Left colon (tissue), 2 donors: ENCODE data around the gene SERPINI2. TPM values are rescaled to one million over a fixed set of nuclear protein-coding genes. Genes with fewer than 3 reads are reported as not detected.

Experiments used
- ATAC-seq: fragments of 200-7000 bp; cut with Tn5 transposase; one replicate; pipeline ENCODE4 v1.9.1; 2020; ENCODE audit warnings: mild to moderate bottlenecking, moderate library complexity
- DNase-seq, 2 donors: peaks; one replicate each; pipeline ENCODE4 v3.0.0-alpha.2; 2020
- intact Hi-C, 2 donors: fragments of 100-400 bp; cut with DNase I in 1 of 2; cut with micrococcal nuclease in 1 of 2; formaldehyde crosslinking; loops; one replicate each; pipeline versions ENCODE4 v1.11.2 to v1.14.0; 2022; cut with DNase I, micrococcal nuclease
- long read RNA-seq: library from polyadenylated mRNA; unstranded; transcript quantifications from one replicate; pipeline ENCODE4 v2.0.0, GENCODE V29; 2021
- total RNA-seq, 2 donors: library from RNA; stranded (reverse); fragmentation: NEBNext Ultra II Directional; extraction: Animal tissue kit (Norgen Biotek cat#: 25700); gene quantifications; one replicate each; pipeline ENCODE4 v1.2.1, GENCODE V29; 2021
- donor health status: DM: no; HTN: no; CAD: no.
- donor health status: DM: yes; HTN: yes; CAD: no.

Gene SERPINI2, protein sequence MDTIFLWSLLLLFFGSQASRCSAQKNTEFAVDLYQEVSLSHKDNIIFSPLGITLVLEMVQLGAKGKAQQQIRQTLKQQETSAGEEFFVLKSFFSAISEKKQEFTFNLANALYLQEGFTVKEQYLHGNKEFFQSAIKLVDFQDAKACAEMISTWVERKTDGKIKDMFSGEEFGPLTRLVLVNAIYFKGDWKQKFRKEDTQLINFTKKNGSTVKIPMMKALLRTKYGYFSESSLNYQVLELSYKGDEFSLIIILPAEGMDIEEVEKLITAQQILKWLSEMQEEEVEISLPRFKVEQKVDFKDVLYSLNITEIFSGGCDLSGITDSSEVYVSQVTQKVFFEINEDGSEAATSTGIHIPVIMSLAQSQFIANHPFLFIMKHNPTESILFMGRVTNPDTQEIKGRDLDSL
- total RNA-seq: not detected
- long read RNA-seq: 0 reads

DNA sequence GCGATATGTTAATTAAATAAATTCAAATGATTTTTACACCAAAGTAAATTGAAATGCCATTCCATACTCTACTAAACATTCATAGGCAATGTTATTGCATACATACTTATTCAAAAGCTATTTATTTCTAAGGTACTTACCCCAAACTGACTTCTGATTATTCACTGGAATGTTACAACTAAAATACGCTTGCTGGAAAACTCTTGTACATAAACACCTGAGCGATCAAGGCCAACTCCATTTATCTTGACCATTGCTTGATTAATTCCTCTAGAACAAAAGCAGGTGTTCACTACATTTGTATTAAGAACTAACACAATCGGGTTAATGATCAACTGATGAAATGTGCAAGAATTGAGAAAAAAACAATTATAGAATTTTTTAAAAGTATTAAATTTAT lies at the start of gene SERPINI2:
Gene SERPINI2, minus strand, starts transcription at position 180 of the 400 bp plus-strand sequence. CDS start 2,208 bp downstream, outside the sequence.
- DNase-seq: no peak
- intact Hi-C loops: no loop called here
- ATAC-seq: no peak

DNA sequence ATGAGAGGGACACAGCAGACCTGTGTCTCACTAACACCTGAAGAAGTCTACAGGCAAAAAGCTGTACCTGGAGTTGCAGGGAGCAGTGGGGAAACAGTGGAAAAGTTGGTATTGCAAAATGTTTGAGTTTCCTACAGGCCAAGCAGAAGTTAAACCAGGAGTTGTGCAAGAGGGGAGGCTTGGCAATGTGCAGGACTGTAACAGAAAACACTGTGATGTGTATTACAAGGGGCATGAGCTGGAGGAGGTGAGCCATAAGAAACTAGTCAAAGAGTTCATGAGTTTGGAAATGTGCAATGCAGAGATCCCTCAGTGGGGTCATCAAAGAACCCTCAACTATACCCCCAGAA lies 47.1 kb upstream of the SERPINI2 start:
- ATAC-seq (no peak), DNase-seq (no peak)
- intact Hi-C loops: no loop called here

DNA sequence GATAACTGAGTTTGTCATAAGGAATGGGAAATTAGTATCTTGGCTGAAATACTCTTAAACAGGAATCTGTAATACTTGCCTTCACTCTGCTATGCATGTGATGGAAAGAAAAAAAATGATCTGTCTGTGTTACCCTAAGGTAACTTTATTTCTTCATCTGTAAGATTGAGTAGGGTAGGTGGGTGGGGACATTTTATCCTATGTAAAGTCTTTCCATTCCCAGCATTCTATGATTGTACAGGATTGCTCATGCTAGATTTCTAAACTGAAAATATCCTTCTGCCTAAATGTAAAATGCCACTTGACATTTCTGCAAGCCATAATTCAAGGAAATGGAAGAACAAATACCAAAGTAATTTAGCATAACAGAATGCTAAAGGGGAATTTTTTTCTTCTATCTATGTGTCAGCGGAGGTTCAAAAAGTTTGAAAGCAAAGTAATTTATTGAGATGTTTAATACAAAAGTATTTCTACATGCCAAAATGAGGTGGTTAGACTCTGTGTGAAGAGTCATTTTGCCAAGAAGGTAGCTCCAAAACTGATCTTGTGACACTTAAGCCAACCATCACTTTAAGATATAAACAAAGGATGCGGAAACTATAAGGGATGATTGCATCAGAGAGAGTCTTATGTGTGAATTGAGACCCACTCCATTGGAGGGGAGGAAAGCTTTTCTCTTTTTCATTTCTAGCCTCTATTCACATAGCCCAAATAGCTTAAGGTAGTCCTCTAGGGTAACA lies 46.6 kb upstream of the SERPINI2 start:
- ATAC-seq (no peak), DNase-seq (no peak)
- intact Hi-C loops: no loop called here

DNA sequence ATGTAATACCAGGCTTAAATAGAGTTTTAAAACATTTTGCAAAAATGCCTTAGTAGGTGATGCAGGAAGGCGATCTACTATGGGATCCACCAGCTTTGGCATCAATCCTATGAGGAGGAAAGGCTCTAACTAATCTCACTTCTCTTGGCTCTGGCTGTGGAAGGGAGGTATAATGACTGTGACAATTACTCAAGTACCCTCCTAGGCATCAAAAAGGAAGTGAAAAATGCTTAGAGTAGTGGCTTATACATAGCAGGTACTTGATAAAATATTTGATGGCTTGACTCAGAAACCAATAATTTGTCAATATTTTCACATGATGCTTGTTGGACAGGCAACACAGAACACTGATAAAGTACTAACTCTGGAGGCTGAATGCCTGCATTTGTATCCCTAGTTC lies 34.1 kb upstream of the SERPINI2 start:
- DNase-seq: no peak
- intact Hi-C loops: no loop called here
- ATAC-seq: no peak

DNA sequence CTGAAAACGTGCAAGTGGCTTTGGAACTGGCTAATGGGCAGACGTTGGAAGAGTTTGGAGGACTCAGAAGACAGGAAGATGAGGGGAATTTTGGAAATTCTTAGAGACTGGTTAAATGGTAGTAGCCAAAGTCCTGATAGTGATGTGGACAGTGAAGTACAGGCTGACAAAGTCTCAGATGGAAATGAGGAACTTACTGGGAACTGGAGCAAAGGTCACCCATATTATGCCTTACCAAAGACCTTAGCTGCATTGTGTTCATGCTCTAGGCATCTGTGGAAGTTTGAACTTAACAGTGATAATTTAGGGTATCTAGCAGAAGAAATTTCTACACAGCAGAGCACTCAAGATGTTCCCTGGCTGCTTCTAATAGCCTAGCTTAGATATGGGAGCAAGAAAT lies 28.6 kb upstream of the SERPINI2 start:
- DNase-seq (no peak), ATAC-seq (no peak)
- intact Hi-C loops: no loop called here

DNA sequence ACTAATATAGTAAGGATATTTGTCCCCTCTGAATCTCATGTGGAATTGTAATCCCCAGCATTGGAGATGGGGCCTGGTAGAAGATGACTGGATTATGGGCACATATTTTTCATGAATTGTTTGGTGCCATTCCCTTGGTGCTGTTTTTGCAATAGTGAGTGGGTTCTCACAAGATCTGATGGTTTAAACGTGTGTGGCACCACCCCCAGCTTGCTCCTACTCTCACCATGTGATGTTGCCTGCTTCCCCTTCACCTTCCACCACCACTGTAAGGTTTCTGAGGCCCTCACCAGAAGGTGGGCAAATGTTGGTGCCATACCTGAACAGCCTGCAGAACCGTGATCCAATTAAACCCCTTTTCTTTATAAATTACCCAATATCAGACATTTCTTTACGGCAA lies 28.1 kb upstream of the SERPINI2 start:
- ATAC-seq (no peak), DNase-seq (no peak)
- intact Hi-C loops: no loop called here

DNA sequence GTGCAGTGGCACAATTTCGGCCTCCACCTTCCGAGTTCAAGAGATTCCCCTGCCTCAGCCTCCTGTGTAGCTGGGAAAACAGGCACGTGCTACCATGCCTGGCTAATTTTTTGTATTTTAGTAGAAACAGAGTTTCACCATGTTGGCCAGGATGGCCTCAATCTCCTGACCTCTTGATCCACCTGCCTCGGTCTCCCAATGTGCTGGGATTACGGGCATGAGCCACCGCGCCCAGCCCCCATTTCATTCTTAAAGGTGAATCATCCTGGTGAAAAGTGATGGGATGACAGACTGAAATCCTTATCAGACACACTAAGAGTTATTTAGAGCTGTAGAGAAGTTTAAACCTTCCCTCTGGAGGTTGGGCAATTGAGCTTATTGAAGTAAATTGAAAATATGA lies 24.1 kb upstream of the SERPINI2 start:
- intact Hi-C loops: no loop called here
- DNase-seq: no peak

DNA sequence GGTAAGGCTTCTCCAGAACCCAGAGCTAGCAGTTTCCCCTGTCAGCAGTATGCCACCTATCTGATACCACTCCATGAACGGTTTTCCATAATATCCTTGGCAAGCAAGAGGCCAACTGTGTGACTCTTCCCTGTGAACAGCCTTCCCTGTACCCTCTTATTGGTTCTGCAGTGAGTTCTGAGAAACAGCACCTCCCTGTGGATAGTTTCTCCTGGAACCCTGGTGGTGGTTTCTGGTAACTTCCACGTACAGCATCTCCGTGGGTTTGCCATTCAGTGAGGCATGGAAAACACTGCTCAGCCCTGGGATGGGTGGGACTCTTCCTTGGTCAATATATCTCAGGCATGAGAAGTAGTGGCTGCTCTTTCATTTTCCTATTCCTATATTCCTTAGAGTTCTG lies 19.4 kb upstream of the SERPINI2 start:
- no peak for ATAC-seq
- intact Hi-C loops: no loop called here
- no peak for DNase-seq

More for the DNA sequence above, 24.1 kb upstream of the SERPINI2 start:
- ATAC-seq: no peak

DNA sequence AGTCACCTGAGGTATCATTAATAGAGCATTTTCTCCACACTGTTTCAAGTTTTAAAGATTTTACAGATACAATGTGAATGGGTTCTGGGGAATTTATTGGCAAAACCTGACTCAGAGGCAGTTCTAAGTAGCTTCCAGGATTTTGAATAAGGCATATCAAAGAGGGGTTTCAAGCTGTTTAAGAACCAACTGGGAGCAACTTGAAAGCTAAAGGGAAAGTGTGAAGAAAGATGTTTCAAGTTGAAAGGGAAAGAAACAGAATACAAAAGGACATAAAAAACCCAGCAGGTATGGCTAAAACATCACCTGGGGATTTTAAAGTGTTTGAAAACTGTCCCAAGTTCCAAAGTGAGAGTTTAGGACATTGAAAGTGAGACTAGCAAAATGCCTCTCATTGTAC lies 17.8 kb upstream of the SERPINI2 start:
- DNase-seq: no peak
- intact Hi-C loops: no loop called here
- no peak for ATAC-seq

DNA sequence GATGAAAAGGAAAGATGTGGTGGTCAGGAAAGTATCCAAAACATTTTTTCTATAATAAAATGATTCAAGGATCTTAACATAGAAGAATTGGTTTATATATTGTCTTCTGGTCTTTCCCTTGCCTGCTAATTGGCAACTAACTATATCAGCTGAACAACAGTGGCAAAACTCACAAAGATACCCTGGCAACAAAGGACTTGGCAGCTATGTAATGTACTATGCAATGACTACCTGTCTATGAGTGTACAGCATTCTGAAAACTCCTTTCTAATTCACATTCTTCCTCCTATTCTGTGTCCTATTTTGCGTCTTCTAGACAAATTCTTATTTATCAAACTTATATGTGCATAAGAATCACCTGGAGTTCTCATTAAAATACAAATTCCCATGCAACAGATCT lies 15.7 kb upstream of the SERPINI2 start:
- no peak for DNase-seq
- intact Hi-C loops: no loop called here
- ATAC-seq: no peak

DNA sequence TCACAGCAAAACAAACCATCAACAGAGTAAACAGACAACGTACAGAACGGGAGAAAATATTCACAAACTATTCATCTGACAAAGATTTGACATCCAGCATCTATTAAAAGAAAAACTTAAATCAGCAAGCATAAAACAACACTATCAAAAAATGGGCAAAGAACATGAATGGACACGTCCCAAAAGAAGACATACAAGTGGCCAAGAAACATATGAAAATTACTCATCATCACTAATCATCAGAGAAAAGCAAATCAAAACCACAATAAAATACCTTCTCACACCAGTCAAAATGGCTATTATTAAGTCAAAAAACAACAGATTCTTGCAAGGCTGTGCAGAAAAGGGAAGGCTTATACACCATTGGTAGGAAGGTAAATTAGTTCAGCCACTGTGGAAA lies 13.7 kb upstream of the SERPINI2 start:
- ATAC-seq: no peak
- no peak for DNase-seq

DNA sequence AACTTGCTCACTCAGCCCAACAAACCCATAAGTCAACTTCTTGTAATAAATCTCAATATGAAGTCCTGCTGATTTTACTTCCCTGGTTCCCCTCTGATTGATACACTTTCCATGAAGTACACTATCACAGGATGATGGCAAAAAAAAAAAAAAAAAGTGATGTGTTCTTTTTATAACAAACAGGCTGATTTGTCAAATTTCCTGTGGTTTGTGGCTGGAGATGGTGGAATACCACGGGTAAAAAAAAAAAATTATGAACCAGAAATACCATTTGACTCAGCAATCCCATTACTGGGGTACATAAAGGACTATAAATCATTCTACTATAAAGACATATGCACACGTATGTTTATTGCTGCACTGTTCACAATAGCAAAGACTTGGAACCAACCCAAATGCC lies 10.7 kb upstream of the SERPINI2 start:
- intact Hi-C loops: no loop called here
- DNase-seq (no peak), ATAC-seq (no peak)

More for the DNA sequence above, 13.7 kb upstream of the SERPINI2 start:
- intact Hi-C loops: no loop called here

DNA sequence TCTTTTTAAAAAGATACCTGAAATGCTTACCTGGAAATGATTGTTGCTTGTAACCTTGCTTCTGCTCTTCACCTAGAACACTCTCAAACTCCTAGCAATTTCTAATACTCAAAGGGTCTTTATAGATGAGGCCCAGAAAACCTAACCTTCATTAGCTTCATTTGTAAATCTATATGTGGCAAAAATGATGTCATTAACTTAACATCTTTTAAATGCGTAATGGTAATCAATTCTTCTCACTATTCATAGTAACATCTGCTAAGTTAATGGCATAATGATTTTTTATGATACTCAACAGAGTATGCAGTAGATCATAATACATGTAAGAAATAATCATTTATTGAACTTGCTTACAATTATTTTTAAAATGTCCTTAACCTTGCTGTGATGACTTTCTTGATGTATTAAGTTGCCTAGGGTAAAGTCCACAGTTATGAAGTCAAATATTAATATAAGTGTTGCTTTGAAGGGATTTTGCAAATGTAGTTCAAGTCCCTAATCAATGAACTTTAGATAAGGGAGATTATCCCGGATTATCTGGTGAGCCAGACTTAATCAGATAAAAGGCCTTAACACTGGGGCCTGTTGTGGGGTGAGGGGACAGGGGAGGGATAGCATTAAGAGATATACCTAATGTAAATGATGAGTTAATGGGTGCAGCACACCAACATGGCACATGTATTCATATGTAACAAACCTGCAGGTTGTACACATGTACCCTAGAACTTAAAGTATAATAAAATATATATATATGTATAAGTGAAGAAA lies 10.1 kb upstream of the SERPINI2 start:
- ATAC-seq (no peak), DNase-seq (no peak)
- intact Hi-C loops: no loop called here

DNA sequence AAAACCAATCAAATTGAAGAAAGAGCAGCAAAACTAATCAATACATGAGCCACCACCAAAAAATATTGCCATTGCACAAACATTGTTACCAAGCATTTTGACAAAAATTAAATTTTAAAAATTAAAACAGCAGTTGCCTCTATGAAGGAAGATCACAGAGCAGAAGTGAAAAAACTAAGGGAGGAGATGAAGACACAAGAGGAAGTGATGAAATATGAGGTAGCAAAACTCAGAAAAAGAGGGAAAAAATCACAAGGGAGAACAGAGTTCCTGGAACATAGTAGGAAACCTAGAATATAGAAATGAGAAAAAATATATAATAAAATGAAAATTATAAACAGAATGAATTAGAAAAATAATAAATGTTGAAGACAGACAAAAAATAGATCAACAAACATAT lies 7.3 kb upstream of the SERPINI2 start:
- DNase-seq: no peak
- intact Hi-C loops: no loop called here
- no peak for ATAC-seq

DNA sequence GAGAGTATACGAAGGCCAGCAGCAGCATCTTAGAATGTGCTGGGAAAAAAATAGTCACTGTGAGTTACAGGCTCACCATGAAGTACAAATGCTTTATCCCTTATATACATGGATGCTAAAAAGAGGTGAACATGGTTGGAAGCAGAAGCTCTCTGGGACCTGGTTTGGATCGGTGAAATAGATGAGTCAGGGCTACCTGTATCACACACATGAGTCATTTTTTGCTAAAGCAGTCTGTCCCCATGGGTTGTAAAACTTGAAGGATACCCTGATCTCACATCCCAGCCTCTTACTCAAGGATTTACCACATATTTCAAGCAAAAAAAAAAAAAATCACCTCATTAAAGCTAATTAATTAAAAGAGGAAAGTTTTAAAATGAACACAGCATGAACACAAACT lies 6.9 kb upstream of the SERPINI2 start:
- intact Hi-C loops: no loop called here
- DNase-seq (no peak), ATAC-seq (no peak)

DNA sequence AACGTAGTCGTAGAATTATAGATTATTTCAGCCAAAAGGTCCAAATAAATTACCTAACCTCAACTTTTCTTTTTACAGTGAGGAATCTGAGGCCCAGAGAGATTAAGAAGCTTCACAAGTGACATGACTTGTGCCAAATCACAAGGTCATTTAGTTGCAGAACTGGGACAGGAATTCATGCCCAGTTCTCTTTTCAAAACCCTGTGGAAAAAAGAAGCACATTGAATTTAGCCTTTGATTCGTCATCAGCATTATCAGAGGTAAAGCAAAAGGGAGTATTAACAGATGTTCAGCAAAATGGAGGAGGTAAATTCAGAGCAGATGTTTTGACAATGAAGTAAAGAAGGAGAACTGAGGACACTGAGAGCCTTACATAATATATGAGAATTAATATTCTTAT lies 4.5 kb downstream of the SERPINI2 start:
- DNase-seq (no peak), ATAC-seq (no peak)
- intact Hi-C loops: no loop called here

DNA sequence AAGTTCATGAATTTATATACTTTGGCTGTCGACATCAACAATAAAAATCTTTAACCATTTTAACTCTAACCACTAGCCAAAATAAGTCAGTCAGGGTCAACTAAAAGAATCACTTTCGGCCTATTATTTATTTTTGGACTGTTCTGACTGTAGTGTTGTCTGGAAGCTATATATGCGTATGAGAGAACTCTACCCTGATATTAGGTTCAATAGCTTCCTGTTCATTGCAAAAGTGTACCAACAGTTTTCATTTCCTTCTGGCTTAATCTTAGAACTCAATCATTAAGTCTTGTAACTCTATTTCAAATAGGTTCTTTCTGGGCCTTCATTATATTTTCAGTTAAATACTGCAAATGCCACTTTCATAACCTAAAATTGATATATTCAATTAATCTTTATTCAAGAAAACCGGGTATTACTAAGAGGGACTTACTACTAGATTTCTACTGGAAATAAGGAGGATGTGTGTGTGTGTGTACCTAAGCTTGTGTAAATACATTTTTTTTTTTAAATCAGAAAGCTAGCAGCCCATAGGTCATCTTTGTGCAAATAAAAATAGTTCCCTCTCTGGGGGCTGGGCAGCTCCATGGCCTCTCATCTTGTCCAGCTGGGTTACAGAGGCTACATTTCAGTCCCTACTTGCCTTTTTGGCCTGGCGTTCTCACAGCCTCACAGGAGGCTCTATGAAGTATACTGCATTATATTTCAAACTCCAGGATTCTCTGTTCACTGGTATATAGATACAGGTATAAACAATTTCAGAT lies 5.8 kb downstream of the SERPINI2 start:
- ATAC-seq (no peak), DNase-seq (no peak)
- intact Hi-C loops: no loop called here

DNA sequence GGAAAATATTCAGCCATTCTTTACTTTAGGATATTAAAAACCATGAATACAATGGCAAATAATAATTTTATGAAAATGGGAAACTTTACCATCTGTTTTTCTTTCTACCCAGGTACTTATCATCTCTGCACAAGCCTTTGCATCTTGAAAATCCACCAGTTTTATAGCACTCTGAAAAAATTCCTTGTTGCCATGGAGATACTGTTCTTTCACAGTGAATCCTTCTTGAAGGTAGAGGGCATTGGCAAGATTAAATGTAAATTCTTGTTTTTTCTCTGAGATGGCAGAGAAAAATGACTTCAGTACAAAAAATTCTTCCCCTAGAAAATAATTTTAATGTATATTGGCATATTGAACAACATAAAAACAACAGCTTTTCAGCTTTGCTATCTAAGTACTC lies 6.9 kb downstream of the SERPINI2 start:
- ATAC-seq (no peak), DNase-seq (no peak)
- intact Hi-C loops: no loop called here

DNA sequence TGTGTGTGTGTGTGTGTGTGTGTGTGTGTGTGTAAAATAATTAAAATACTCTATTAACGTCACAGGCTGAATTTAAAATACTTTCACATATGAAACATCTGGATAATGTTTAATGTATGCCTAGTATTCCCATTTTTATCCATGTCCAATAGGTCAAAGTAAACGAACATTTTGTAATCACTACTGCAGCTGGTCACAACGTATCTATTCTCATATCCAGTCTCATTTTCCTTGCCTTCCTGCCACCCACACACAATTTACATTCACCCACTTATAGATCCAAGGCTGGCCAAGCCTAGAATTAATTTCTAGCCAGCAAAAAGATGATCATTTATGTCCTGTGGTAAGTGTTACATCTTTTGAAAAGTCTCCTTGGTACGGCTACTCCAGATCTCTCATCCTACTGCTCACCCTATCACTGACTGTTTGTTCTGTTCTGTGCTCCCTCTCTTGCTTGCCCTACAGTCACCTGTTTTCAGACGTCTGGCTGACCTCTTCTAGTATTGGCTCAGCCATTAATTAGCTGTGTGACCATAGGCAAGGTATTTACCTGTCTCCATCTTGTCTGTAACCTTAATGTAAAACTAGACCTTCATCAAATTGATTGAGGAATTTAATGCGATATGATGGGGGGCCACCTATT lies 17.6 kb downstream of the SERPINI2 start:
- intact Hi-C loops: no loop called here
- ATAC-seq (no peak), DNase-seq (no peak)
